AG09319 (cell line): Measurements from ENCODE around the gene TAF11L11.
"Not testable (repeated sequence)": the region's sequence is repeated elsewhere in the genome, so short reads cannot be mapped to it uniquely, and the experiment has no call there.

Experiments used
- DNase-seq: peaks from one replicate; pipeline ENCODE4 v3.0.0-alpha.2; 2010; ENCODE audit warnings: low read depth; ENCODE audit errors: extremely low read depth
- CTCF ChIP-seq: IDR thresholded peaks from 2 replicates; pipeline ENCODE4 v1.5.1; 2011; ENCODE audit warnings: low read depth, mild to moderate bottlenecking, inconsistent platforms, low read length, moderate library complexity

Gene TAF11L11

GRCh38 chr5:17625686-17626085 is 21.7 kb downstream of the TAF11L11 start:
- TF ChIP-seq CTCF, result no peak
- DNase-seq, result no peak

GRCh38 chr5:17631788-17632187 is 27.8 kb downstream of the TAF11L11 start, which contains the start of gene TAF11L13:
Gene TAF11L13 (plus strand): TSS chr5:17632088.
- not testable (repeated sequence) for DNase-seq

DNA sequence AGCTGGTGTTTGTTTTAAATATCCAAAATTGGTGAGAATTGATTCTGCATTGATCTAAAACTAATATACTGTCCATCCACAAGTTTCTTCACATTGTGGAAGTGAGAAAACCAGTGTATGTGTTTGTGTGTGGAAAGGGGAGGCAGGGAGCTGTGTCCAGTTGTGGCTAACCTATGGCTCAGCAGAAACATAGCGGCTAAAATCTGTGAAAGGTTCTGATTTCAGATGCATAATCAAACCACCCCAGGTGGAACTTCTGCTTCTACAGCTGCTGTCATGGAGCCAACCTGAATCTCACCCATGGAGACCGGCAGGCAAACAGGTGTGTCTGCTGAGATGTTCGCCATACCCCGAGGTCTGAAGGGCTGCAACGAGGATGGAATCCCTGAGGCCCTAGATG is 30.2 kb downstream of the TAF11L11 start, which contains the start of gene TAF11L14:
Gene TAF11L14 (plus strand): TSS at position 301 of the 400 bp plus-strand sequence.
- TF ChIP-seq CTCF, result no peak
- DNase-seq, result no peak

GRCh38 chr5:17649232-17649631 is 45.2 kb downstream of the TAF11L11 start:
- not testable (repeated sequence) for DNase-seq

- not testable (repeated sequence) for DNase-seq
Measured at GRCh38 chr5:17655201-17655759, 51.3 kb downstream of the TAF11L11 start.
